GM10248 (cell line): ENCODE results near the gene CDK4.

Source experiments
- CTCF ChIA-PET: fragments of 300-600 bp; sonication (Branson Sonifier 250); formaldehyde crosslinking; extraction: SDS; loops from one replicate; lab custom pipeline; 2021; ENCODE audit warnings: antibody characterized with exemption; lab: Yijun Ruan, JAX
- POLR2A ChIA-PET: fragments of 350-650 bp; sonication (Branson Sonifier 250); formaldehyde crosslinking; extraction: SDS; loops from one replicate; lab custom pipeline; 2020; ENCODE audit warnings: antibody characterized with exemption; lab: Yijun Ruan, JAX
- DNase-seq: peaks from one replicate; pipeline ENCODE4 v3.0.0; 2012; ENCODE audit errors: extremely low spot score
- TF ChIP-seq, protein P1 (sequence below): IDR thresholded peaks from 2 replicates; pipeline ENCODE4 v1.5.1; 2012; ENCODE audit warnings: mild to moderate bottlenecking, low read depth; ENCODE audit errors: extremely low read depth, missing control alignments, control extremely low read depth

The CDK4 gene

DNA sequence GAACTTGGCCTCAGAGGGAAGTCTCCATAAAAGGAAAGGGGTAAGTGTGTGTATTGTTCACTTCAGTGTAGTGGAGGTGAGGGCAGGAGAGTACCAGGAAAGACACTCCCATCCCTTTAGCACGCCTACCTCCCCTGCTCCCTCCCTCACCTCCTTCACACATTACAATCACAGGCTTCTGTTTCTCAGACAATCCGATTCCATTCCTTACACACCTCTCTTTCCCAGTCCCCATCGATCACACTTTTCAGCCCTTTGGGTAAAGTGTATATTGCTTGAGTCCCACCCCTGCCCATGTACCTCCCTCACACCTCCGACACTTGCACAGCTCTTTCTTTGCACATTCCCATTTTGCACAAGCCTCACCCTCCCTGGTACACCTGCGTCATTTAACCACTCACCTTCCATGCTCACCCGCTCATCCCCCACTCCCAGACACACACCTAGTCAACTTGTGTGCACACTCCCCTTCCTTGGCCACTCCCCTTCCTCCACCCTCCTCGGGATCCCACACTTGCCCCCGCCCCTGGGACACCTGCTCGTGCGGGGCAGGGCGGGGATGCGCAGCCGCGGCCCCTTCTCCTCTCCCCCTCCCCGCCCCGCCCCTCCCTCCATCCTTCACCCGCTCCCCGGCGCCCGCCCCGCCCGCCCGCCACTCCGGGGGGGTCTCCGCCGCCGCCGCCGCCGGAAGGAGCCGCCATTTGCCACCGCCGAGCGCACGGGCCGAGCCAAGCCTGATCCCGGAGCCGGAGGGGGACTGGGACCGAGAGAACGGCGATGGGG lies 2.5 kb upstream of the CDK4 start, which contains the start of gene MARCHF9:
Gene MARCHF9 (plus strand): TSS at position 693 of the 783 bp plus-strand sequence. CDS start 426 bp downstream, outside the sequence.
- DNase-seq: peak; percentile 86
- TF ChIP-seq, protein P1, sequence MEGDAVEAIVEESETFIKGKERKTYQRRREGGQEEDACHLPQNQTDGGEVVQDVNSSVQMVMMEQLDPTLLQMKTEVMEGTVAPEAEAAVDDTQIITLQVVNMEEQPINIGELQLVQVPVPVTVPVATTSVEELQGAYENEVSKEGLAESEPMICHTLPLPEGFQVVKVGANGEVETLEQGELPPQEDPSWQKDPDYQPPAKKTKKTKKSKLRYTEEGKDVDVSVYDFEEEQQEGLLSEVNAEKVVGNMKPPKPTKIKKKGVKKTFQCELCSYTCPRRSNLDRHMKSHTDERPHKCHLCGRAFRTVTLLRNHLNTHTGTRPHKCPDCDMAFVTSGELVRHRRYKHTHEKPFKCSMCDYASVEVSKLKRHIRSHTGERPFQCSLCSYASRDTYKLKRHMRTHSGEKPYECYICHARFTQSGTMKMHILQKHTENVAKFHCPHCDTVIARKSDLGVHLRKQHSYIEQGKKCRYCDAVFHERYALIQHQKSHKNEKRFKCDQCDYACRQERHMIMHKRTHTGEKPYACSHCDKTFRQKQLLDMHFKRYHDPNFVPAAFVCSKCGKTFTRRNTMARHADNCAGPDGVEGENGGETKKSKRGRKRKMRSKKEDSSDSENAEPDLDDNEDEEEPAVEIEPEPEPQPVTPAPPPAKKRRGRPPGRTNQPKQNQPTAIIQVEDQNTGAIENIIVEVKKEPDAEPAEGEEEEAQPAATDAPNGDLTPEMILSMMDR: no peak
- CTCF ChIA-PET: interaction anchor here (0.9 to 2.4 kb wide), 5 partner anchors 10 to 268 kb away, joined by 3 to 12 read pairs (median 3); partner anchors contain the start of gene TSPAN31
- POLR2A ChIA-PET: no interaction called here

DNA sequence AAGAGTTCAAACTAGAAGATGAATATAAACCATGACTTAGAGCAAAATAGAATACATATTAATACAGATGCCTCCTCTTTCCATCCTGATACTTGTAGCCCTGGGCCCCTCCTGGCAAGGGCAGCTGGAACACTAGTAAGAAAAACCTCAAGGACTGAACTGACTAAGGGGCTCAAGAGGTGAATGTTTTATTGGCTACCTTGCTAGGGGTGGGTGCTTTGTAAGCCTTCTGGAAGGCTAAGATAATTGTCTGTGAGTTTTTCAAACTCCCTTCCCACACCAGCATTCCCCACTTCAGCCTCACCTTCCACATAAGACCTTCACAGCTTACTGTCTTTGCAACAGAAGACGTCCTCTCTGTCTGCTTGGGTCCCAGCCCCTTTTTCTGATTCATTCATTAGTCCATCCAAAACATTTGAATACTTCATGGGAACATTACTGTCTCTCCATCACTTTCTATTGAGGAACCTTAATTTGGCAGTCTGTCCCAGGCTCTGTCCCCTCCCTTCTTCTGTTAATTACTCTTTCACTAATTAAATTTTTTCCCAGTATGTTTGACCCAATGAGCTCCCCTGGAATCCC lies 1.7 kb upstream of the CDK4 start:
- POLR2A ChIA-PET: no interaction called here
- no peak for DNase-seq
- CTCF ChIA-PET: interaction anchor here (0.9 to 1.3 kb wide), 4 partner anchors 9 to 267 kb away, joined by 3 read pairs; partner anchors contain the start of gene TSPAN31
- TF ChIP-seq, protein P1: no peak

DNA sequence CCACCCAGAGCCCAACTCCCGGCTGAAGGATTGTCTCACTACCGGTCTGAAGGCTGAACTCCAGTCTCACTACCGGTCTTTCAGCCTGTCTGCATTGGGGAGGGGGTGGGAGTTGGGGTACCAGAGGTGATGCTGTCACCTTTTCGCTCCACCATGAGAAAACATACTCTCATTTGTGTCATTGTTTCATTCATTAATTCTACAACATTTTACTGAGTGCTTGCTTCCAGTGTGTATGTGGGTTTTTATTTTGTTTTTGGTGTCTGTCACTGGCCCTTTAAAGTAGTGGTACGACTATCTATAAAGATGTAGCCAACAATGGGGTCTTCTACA lies 524 bp upstream of the CDK4 start:
- TF ChIP-seq, protein P1: no peak
- POLR2A ChIA-PET: no interaction called here
- no peak for DNase-seq
- CTCF ChIA-PET: interaction anchor here (1.2 kb wide), 1 partner anchor 294 kb away, joined by 3 read pairs; the partner anchor contains the start of gene GLI1

DNA sequence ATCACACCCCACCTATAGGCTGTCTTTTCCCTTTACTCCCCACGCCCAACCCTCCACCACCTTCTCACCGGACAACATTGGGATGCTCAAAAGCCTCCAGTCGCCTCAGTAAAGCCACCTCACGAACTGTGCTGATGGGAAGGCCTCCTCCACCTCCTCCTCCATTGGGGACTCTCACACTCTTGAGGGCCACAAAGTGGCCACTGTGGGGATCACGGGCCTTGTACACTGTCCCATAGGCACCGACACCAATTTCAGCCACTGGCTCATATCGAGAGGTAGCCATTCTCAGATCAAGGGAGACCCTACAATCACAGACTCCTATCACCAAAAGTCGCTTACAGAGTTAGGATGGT lies 700 bp downstream of the CDK4 start:
- TF ChIP-seq, protein P1: no peak
- DNase-seq: no peak
- POLR2A ChIA-PET: no interaction called here
- CTCF ChIA-PET: interaction anchor here (1.0 to 1.7 kb wide), 3 partner anchors 10 to 292 kb away, joined by 3 to 9 read pairs (median 3); partner anchors contain the start of gene GLI1

DNA sequence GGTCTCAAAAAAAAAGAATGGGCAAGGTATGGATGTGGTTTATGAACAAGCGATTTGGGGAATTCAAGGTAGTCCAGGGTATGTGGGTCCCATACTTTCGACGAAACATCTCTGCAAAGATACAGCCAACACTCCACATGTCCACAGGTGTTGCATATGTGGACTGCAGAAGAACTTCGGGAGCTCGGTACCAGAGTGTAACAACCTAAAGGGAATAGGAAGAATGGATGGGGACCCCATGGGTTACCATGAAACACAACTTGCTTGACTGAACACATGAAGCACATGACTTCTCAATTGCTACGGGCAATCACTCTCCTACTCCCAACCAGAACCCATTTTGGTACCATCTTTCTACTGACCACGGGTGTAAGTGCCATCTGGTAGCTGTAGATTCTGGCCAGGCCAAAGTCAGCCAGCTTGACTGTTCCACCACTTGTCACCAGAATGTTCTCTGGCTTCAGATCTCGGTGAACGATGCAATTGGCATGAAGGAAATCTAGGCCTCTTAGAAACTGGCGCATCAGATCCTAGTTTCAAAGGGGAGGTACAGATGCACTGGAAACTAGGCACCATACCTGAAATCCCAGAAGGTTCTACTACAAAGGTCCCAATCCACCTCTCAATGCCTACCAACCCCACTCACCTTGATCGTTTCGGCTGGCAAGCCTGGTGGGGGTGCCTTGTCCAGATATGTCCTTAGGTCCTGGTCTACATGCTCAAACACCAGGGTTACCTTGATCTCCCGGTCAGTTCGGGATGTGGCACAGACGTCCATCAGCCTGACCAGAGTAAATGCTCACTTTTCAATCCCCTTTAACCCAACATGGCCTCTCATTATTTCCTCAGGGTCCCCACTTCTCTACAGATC lies 1.3 kb downstream of the CDK4 start:
- TF ChIP-seq, protein P1: no peak
- no peak for DNase-seq
- CTCF ChIA-PET: interaction anchor here (0.8 to 1.7 kb wide), 3 partner anchors 10 to 292 kb away, joined by 3 to 9 read pairs (median 4); partner anchors contain the start of gene OS9
- POLR2A ChIA-PET: no interaction called here

DNA sequence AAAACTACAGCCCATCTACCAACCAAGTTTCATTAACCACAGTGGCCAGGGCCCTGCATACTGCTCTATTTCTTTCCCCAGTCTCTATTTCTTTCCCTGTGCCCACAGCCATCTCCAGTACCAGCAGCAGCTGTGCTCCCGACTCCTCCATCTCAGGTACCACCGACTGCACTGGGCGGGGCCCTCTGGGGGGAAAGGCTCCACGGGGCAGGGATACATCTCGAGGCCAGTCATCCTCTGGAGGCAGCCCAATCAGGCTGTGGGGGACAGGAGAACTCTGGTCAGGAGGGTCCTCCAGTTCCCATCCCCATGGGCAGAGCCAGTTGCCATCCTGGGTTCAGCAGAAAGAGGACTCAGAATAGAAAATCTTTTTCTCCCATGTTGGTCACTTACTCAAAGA lies 3.0 kb downstream of the CDK4 start:
- POLR2A ChIA-PET: interaction anchor here (1.0 kb wide), 1 partner anchor 192 kb away, joined by 4 read pairs; the partner anchor contains the start of gene ATP23
- CTCF ChIA-PET: interaction anchor here (2.4 kb wide), 1 partner anchor 7 kb away, joined by 10 read pairs; no protein-coding TSS in a partner anchor
- TF ChIP-seq, protein P1: no peak
- DNase-seq: no peak
